HEK293 (cell line): ENCODE measurements around the gene GTF2H4.
"Not testable (repeated sequence)": the region's sequence is repeated elsewhere in the genome, so short reads cannot be mapped to it uniquely, and the experiment has no call there.

ENCODE experiments used
- CTCF ChIA-PET: fragments of 350-600 bp; formaldehyde crosslinking; extraction: SDS; loops from one replicate; lab custom pipeline; 2021; ENCODE audit warnings: antibody characterized with exemption; lab: Yijun Ruan, JAX
- POLR2A ChIA-PET: fragments of 300-600 bp; formaldehyde crosslinking; extraction: SDS; loops from one replicate; lab custom pipeline; 2020; ENCODE audit warnings: antibody characterized with exemption, inconsistent platforms; lab: Yijun Ruan, JAX
- H3K27ac ChIP-seq: fragments of 200-500 bp; sonication (Bioruptor generic); 2 replicates; pipeline ENCODE4 v1.5.1; 2014; ENCODE audit warnings: low read depth, low read length, control low read depth, inconsistent platforms; ENCODE audit errors: extremely low read depth
- H3K36me3 ChIP-seq, 2 experiments: fragments of 200-500 bp in 1 of 2; sonication (Bioruptor generic) in 1 of 2; 1 replicate in 1 of 2; 2 replicates in 1 of 2; pipeline ENCODE4 v1.5.1; 2014 to 2017; ENCODE audit warnings: inconsistent platforms in 2 of 2, low read length in 2 of 2; ENCODE audit not compliant: control insufficient read depth in 2 of 2, insufficient read depth in 1 of 2
- H3K4me1 ChIP-seq: fragments of 200-500 bp; sonication (Bioruptor generic); 2 replicates; pipeline ENCODE4 v1.5.1; 2014; ENCODE audit warnings: mild to moderate bottlenecking, low read length, inconsistent platforms; ENCODE audit not compliant: control insufficient read depth, insufficient read depth
- H3K4me3 ChIP-seq: 2 replicates; pipeline ENCODE4 v1.5.1; 2011; ENCODE audit warnings: low read depth, mild to moderate bottlenecking, control low read depth, low read length, moderate library complexity
- H3K9me3 ChIP-seq: fragments of 200-500 bp; sonication (Bioruptor generic); 2 replicates; pipeline ENCODE4 v1.5.1; 2014; ENCODE audit warnings: low read depth, low read length, inconsistent platforms; ENCODE audit not compliant: control insufficient read depth, insufficient read depth
- EGR2 ChIP-seq: fragments of 450-650 bp; formaldehyde crosslinking; IDR thresholded peaks from 2 replicates; pipeline ENCODE4 v1.5.1; 2016; ENCODE audit warnings: low read depth, missing biosample characterization, missing genetic modification characterization
- GFI1B ChIP-seq: fragments of 450-650 bp; formaldehyde crosslinking; IDR thresholded peaks from 2 replicates; pipeline ENCODE4 v1.5.1; 2016; ENCODE audit warnings: missing biosample characterization, missing genetic modification characterization
- RBAK ChIP-seq: fragments of 450-650 bp; formaldehyde crosslinking; IDR thresholded peaks from 2 replicates; pipeline ENCODE4 v1.5.1; 2016; ENCODE audit warnings: missing biosample characterization, missing genetic modification characterization
- WT1 ChIP-seq: fragments of 450-650 bp; formaldehyde crosslinking; IDR thresholded peaks from 2 replicates; pipeline ENCODE4 v1.5.1; 2016; ENCODE audit warnings: missing biosample characterization, missing genetic modification characterization
- ZIC2 ChIP-seq: fragments of 450-650 bp; formaldehyde crosslinking; IDR thresholded peaks from 2 replicates; pipeline ENCODE4 v1.5.1; 2016; ENCODE audit warnings: missing biosample characterization, missing genetic modification characterization
- ZNF140 ChIP-seq: fragments of 450-650 bp; formaldehyde crosslinking; IDR thresholded peaks from 2 replicates; pipeline ENCODE4 v1.5.1; 2016; ENCODE audit warnings: missing biosample characterization, missing genetic modification characterization
- ZNF157 ChIP-seq: fragments of 450-650 bp; formaldehyde crosslinking; IDR thresholded peaks from 2 replicates; pipeline ENCODE4 v1.5.1; 2016; ENCODE audit warnings: missing biosample characterization, missing genetic modification characterization
- ZNF16 ChIP-seq: fragments of 450-650 bp; formaldehyde crosslinking; IDR thresholded peaks from 2 replicates; pipeline ENCODE4 v1.5.1; 2016; ENCODE audit warnings: low read depth, missing biosample characterization, missing genetic modification characterization
- ZNF2 ChIP-seq: fragments of 450-650 bp; formaldehyde crosslinking; IDR thresholded peaks from 2 replicates; pipeline ENCODE4 v1.5.1; 2016; ENCODE audit warnings: missing biosample characterization, missing genetic modification characterization
- ZNF302 ChIP-seq: fragments of 450-650 bp; formaldehyde crosslinking; IDR thresholded peaks from 2 replicates; pipeline ENCODE4 v1.5.1; 2016; ENCODE audit warnings: missing biosample characterization, missing genetic modification characterization, low read depth
- ZNF366 ChIP-seq: fragments of 450-650 bp; formaldehyde crosslinking; conservative IDR thresholded peaks from 2 replicates; pipeline ENCODE4 v1.5.1; 2016; ENCODE audit warnings: missing biosample characterization, missing genetic modification characterization
- ZNF394 ChIP-seq: fragments of 450-650 bp; formaldehyde crosslinking; IDR thresholded peaks from 2 replicates; pipeline ENCODE4 v1.5.1; 2016; ENCODE audit warnings: missing biosample characterization, missing genetic modification characterization, mild to moderate bottlenecking, moderate library complexity, borderline replicate concordance
- ZNF423 ChIP-seq: fragments of 450-650 bp; formaldehyde crosslinking; IDR thresholded peaks from 2 replicates; pipeline ENCODE4 v1.5.1; 2016; ENCODE audit warnings: missing biosample characterization, missing genetic modification characterization
- ZNF473 ChIP-seq: fragments of 450-650 bp; formaldehyde crosslinking; IDR thresholded peaks from 2 replicates; pipeline ENCODE4 v1.5.1; 2017; ENCODE audit warnings: missing biosample characterization, missing genetic modification characterization
- ZNF658 ChIP-seq: fragments of 450-650 bp; formaldehyde crosslinking; IDR thresholded peaks from 2 replicates; pipeline ENCODE4; 2016; ENCODE audit warnings: missing biosample characterization, missing genetic modification characterization
- ZNF76 ChIP-seq: fragments of 450-650 bp; formaldehyde crosslinking; IDR thresholded peaks from 2 replicates; pipeline ENCODE4; 2016; ENCODE audit warnings: low read depth, missing biosample characterization, missing genetic modification characterization, borderline replicate concordance
- ZNF768 ChIP-seq: fragments of 450-650 bp; formaldehyde crosslinking; IDR thresholded peaks from 2 replicates; pipeline ENCODE4 v1.5.1; 2018; ENCODE audit warnings: missing biosample characterization, mild to moderate bottlenecking, missing genetic modification characterization
- TF ChIP-seq, protein P1 (sequence below): fragments of 450-650 bp; formaldehyde crosslinking; IDR thresholded peaks from 2 replicates; pipeline ENCODE4 v1.5.1; 2016; ENCODE audit warnings: missing biosample characterization, missing genetic modification characterization
- TF ChIP-seq, protein P2 (sequence below): fragments of 450-650 bp; formaldehyde crosslinking; conservative IDR thresholded peaks from 2 replicates; pipeline ENCODE4 v1.5.1; 2016; ENCODE audit warnings: low read depth, missing biosample characterization, missing genetic modification characterization
- TF ChIP-seq, protein P3 (sequence below): fragments of 450-650 bp; formaldehyde crosslinking; IDR thresholded peaks from 2 replicates; pipeline ENCODE4 v1.5.1; 2016; ENCODE audit warnings: missing biosample characterization, missing genetic modification characterization, borderline replicate concordance

GTF2H4 gene

DNA sequence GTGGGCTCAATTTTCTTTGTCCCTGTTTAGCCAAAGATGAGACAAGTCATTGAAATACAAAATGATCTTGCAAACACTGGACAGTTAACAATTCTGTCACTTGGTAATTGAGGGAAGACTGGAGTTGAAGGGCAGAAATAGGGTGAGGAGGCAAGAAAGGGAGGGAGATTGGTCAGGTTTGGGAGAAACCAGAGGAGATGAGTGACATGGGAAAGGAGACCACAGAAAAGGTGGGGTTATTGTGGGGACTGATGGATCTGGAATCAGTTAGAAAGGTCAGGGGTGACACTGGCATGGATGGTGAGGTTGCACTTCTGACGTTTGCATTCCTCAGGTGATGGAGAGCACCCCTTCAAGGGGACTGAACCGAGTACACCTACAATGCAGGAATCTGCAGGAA lies 693 bp downstream of the GTF2H4 start:
- peak overlapping the region; percentile 91 for H3K4me3 ChIP-seq
- H3K9me3 ChIP-seq, result no peaks in the 10 kb centered on the region
- CTCF ChIA-PET, result interaction anchor here (0.6 to 3.1 kb wide), 6 partner anchors 32 to 389 kb away, joined by 3 to 13 read pairs (median 6); no protein-coding TSS in a partner anchor
- H3K27ac ChIP-seq, result no peak overlapping the region
- POLR2A ChIA-PET, result interaction anchor here (1.3 to 1.4 kb wide), 3 partner anchors 24 to 192 kb away, joined by 4 to 6 read pairs (median 6); partner anchors contain the start of gene MDC1
- H3K4me1 ChIP-seq, result no peaks in the 10 kb centered on the region; the same call in 1 of the 2 replicates
- peaks cover 6 to 44% of the 10 kb centered on the region in 2 experiments for H3K36me3 ChIP-seq
- no peak for TF ChIP-seq WT1
- 0 out of 2 replicates have a peak, but pooled peaks have one; percentile 3 for TF ChIP-seq ZNF157

DNA sequence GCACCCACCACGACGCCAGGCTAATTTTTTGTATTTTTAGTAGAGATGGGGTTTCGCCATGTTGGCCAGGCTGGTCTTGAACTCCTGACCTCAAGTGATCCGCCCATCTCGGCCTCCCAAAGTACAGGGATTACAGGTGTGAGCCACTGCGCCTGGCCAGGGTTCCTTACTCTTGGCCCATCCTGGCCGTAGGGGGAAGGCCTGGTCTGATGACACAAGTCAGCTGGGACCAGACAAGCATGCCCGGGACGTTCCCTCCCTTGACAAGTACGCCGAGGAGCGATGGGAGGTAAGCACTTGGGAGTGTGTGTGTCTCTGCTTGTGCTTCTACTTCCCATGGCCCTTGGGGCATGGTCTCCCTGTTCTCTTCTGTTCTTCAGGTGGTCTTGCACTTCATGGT lies 2.5 kb downstream of the GTF2H4 start:
- H3K4me3 ChIP-seq, H3K27ac ChIP-seq, H3K9me3 ChIP-seq, H3K4me1 ChIP-seq: not testable (repeated sequence)
- ChIA-PET POLR2A (interaction anchor here (0.6 kb wide), 2 partner anchors 21 to 694 kb away, joined by 3 read pairs; no protein-coding TSS in a partner anchor), CTCF (interaction anchor here (1.3 to 3.1 kb wide), 3 partner anchors 82 to 180 kb away, joined by 4 to 13 read pairs (median 4); no protein-coding TSS in a partner anchor)
- peaks cover 6 to 49% of the 10 kb centered on the region in 2 experiments for H3K36me3 ChIP-seq

DNA sequence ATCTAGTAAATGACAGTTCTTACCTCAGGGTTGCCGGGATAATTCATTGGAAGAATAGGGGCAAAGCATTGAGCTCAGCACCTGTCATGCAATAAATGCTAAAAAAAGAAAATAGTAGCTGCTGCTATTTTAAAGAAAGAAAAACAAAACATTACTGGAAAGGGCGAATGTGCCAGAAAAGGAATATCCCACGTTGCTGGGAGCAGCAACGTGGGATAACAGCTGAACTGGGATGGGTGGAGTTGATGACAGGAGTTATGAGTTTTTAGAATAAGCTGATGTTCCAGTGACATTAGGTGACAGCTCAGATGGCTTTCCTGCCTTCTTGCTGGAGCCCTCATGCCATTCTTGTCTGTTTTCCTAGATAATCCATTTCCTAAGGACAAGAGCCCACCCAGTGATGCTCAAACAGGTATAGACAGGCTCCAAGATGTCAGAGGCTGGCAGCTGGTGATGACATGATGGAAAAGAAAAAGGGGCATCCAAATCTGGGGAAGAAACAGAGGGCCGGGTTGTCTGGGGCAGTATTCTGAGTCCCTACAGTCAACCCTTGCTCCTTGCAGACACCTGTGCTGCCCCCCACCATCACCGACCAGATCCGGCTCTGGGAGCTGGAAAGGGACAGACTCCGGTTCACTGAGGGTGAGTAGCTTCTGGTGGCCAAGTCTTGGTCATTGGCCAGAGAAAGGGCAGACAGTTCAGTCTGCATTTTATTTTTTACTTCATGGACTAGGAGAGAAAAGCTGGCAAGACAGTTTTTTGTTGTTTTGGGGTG lies 4.9 kb downstream of the GTF2H4 start:
- no peak overlapping the region for H3K4me3 ChIP-seq
- ChIA-PET CTCF (interaction anchor here (0.8 to 9.9 kb wide), 17 partner anchors 14 to 234 kb away, joined by 3 to 206 read pairs (median 5); no protein-coding TSS in a partner anchor), POLR2A (interaction anchor here (0.8 to 1.5 kb wide), 9 partner anchors 11 to 196 kb away, joined by 3 to 7 read pairs (median 3); partner anchors contain the start of genes DDR1, FLOT1 and MDC1)
- TF ChIP-seq GFI1B, result no peak
- TF ChIP-seq, protein P1, sequence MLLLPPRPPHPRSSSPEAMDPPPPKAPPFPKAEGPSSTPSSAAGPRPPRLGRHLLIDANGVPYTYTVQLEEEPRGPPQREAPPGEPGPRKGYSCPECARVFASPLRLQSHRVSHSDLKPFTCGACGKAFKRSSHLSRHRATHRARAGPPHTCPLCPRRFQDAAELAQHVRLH (tag by site-specific recombination), result no peak
- TF ChIP-seq ZNF76 (tag by site-specific recombination), result no peak
- no peak for TF ChIP-seq RBAK (tag by site-specific recombination)
- TF ChIP-seq ZNF140 (tag by site-specific recombination), result no peak
- TF ChIP-seq ZNF423 (tag by site-specific recombination), result no peak
- TF ChIP-seq, protein P2, sequence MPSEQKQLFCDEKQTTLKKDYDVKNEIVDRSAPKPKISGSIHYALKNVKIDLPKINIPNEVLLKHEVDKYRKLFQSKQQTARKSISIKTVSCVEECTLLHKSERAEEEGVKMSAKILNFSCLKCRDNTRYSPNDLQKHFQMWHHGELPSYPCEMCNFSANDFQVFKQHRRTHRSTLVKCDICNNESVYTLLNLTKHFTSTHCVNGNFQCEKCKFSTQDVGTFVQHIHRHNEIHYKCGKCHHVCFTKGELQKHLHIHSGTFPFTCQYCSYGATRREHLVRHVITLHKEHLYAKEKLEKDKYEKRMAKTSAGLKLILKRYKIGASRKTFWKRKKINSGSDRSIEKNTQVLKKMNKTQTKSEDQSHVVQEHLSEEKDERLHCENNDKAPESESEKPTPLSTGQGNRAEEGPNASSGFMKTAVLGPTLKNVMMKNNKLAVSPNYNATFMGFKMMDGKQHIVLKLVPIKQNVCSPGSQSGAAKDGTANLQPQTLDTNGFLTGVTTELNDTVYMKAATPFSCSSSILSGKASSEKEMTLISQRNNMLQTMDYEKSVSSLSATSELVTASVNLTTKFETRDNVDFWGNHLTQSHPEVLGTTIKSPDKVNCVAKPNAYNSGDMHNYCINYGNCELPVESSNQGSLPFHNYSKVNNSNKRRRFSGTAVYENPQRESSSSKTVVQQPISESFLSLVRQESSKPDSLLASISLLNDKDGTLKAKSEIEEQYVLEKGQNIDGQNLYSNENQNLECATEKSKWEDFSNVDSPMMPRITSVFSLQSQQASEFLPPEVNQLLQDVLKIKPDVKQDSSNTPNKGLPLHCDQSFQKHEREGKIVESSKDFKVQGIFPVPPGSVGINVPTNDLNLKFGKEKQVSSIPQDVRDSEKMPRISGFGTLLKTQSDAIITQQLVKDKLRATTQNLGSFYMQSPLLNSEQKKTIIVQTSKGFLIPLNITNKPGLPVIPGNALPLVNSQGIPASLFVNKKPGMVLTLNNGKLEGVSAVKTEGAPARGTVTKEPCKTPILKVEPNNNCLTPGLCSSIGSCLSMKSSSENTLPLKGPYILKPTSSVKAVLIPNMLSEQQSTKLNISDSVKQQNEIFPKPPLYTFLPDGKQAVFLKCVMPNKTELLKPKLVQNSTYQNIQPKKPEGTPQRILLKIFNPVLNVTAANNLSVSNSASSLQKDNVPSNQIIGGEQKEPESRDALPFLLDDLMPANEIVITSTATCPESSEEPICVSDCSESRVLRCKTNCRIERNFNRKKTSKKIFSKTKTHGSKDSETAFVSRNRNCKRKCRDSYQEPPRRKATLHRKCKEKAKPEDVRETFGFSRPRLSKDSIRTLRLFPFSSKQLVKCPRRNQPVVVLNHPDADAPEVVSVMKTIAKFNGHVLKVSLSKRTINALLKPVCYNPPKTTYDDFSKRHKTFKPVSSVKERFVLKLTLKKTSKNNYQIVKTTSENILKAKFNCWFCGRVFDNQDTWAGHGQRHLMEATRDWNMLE (tag by site-specific recombination), result no peak
- TF ChIP-seq, protein P3, sequence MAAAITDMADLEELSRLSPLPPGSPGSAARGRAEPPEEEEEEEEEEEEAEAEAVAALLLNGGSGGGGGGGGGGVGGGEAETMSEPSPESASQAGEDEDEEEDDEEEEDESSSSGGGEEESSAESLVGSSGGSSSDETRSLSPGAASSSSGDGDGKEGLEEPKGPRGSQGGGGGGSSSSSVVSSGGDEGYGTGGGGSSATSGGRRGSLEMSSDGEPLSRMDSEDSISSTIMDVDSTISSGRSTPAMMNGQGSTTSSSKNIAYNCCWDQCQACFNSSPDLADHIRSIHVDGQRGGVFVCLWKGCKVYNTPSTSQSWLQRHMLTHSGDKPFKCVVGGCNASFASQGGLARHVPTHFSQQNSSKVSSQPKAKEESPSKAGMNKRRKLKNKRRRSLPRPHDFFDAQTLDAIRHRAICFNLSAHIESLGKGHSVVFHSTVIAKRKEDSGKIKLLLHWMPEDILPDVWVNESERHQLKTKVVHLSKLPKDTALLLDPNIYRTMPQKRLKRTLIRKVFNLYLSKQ (tag by site-specific recombination), result no peak
- TF ChIP-seq EGR2 (tag by site-specific recombination), result no peak
- no peak for TF ChIP-seq ZNF2 (tag by site-specific recombination)
- TF ChIP-seq ZNF394 (tag by site-specific recombination), result no peak
- TF ChIP-seq ZIC2 (tag by site-specific recombination), result no peak
- TF ChIP-seq ZNF768 (tag by site-specific recombination), result no peak
- no peak for TF ChIP-seq ZNF473
- TF ChIP-seq ZNF658 (tag by site-specific recombination), result no peak
- no peak for TF ChIP-seq ZNF302 (tag by site-specific recombination)
- no peak for TF ChIP-seq ZNF366 (tag by site-specific recombination)
- TF ChIP-seq ZNF16 (tag by site-specific recombination), result no peak
- peaks cover 6% of the 10 kb centered on the region for H3K4me1 ChIP-seq
- no peak overlapping the region for H3K27ac ChIP-seq
- H3K9me3 ChIP-seq, result no peaks in the 10 kb centered on the region
- H3K36me3 ChIP-seq, result peaks cover 21 to 71% of the 10 kb centered on the region in 2 experiments
